Measurements from ENCODE around the gene DDAH1.

The DDAH1 gene

GRCh38 chr1:85274969-85275453 lies 189.9 kb downstream of the DDAH1 start:
- no peak for DNase-seq (ENCODE audit: low read depth)

GRCh38 chr1:85273397-85273796 lies 191.6 kb downstream of the DDAH1 start:
- no peak for DNase-seq (ENCODE audit: low read depth)

GRCh38 chr1:85268801-85269585 lies 196.0 kb downstream of the DDAH1 start:
- no peak for DNase-seq (ENCODE audit: low read depth)

Data from CMK (cell line).